Erythroblast (primary cell): ENCODE results near the gene MYO5C.

Experiments used
- GATA1 ChIP-seq: IDR thresholded peaks from 2 replicates; pipeline ENCODE4 v1.6.1; 2011; ENCODE audit warnings: low read depth, mild to moderate bottlenecking, control low read depth, low read length, moderate library complexity
- POLR2A ChIP-seq: IDR thresholded peaks from 2 replicates; pipeline ENCODE4 v1.6.1; 2011; ENCODE audit warnings: mild to moderate bottlenecking, low read length

GRCh38 chr15:52263563-52264282 lies 31.9 kb downstream of the MYO5C start:
- TF ChIP-seq POLR2A, result no peak
- TF ChIP-seq GATA1, result no peak
